HepG2 (cell line): Measurements from ENCODE around the gene FGL2.

Experiments
- PITX1 ChIP-seq: sonication (generic); formaldehyde crosslinking; IDR thresholded peaks from 2 replicates; pipeline ENCODE4 v1.5.1; 2020; ENCODE audit warnings: mild to moderate bottlenecking, missing genetic modification reagents
- TCF7L2 ChIP-seq: IDR thresholded peaks from 2 replicates; pipeline ENCODE4 v1.6.1; 2011; ENCODE audit warnings: mild to moderate bottlenecking, low read depth, low read length, moderate library complexity
- TF ChIP-seq, protein P1 (sequence below): sonication (generic); formaldehyde crosslinking; IDR thresholded peaks from 2 replicates; pipeline ENCODE4 v1.4.0; 2020; ENCODE audit warnings: missing genetic modification reagents, borderline replicate concordance

DNA sequence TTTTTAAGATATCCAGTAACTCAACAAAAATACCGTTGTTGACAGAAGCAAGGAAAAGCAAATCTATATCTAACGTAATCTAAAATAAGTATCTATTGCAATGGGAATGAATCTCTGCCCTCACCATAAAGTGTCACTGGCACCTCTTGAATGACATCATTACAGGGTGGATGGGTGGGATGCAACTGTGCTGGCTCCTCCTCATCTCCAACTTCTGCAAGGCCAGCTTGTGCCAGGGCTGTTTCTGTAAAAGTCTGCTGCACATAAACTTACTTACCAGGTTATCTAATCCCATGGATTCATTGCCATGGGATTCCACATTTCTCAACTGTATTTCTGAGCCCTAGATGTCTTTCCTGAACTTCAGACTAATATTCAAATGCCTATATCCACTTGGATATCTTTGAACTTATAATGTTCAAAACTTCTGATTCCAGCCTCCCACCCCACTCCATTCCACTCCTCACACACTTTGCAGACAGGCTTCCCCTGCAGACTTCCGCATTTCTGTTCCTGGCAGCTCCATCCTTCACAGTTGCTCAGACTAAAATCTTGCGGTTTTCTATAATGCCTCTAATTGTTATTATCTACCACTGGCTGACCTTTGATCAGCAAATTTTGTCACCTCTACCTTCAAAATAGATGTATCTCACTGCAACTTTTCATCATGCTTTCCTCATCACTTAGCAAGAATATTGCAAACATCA, 10.7 kb downstream of the FGL2 start:
- TF ChIP-seq, protein P1, sequence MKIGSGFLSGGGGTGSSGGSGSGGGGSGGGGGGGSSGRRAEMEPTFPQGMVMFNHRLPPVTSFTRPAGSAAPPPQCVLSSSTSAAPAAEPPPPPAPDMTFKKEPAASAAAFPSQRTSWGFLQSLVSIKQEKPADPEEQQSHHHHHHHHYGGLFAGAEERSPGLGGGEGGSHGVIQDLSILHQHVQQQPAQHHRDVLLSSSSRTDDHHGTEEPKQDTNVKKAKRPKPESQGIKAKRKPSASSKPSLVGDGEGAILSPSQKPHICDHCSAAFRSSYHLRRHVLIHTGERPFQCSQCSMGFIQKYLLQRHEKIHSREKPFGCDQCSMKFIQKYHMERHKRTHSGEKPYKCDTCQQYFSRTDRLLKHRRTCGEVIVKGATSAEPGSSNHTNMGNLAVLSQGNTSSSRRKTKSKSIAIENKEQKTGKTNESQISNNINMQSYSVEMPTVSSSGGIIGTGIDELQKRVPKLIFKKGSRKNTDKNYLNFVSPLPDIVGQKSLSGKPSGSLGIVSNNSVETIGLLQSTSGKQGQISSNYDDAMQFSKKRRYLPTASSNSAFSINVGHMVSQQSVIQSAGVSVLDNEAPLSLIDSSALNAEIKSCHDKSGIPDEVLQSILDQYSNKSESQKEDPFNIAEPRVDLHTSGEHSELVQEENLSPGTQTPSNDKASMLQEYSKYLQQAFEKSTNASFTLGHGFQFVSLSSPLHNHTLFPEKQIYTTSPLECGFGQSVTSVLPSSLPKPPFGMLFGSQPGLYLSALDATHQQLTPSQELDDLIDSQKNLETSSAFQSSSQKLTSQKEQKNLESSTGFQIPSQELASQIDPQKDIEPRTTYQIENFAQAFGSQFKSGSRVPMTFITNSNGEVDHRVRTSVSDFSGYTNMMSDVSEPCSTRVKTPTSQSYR (CRISPR knock-in tag) = no peak
- TF ChIP-seq PITX1 (CRISPR knock-in tag) (no peak), TCF7L2 (no peak)
